OCI-LY7 (cell line): Measurements from ENCODE around the gene NDEL1.

Source experiments
- EZH2phosphoT487 ChIP-seq: fragments of 200-600 bp; sonication (generic); IDR thresholded peaks from 2 replicates; pipeline ENCODE4 v1.6.1; 2018; ENCODE audit warnings: low read depth, borderline replicate concordance, mild to moderate bottlenecking, mixed run types, antibody characterized with exemption, low read length, moderate library complexity, mixed read lengths
- TF ChIP-seq, protein P1 (sequence below): fragments of 200-600 bp; sonication (generic); conservative IDR thresholded peaks from 2 replicates; pipeline ENCODE4 v1.5.1; 2014; ENCODE audit warnings: mild to moderate bottlenecking, antibody characterized with exemption, low read length, moderate library complexity, mixed read lengths

DNA sequence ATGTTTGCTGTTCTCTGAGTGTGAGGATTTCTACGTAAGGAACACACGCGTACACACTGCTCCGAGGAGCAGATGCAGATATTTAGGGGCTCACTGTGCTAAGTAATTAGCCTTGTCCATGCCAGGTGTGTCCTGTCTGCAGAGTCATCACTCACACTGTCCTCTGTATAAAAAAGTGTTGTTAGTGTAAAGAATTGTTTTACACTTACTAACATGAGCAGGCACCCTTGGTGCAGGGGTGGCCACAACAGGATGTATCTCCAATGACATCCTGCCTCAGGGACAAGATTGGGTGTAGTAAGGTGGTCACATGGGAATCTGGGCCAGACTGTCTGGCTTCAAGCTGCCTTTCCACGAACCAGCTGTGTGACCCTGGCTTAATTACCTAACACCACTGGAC lies 63.9 kb downstream of the NDEL1 start:
- TF ChIP-seq, protein P1, sequence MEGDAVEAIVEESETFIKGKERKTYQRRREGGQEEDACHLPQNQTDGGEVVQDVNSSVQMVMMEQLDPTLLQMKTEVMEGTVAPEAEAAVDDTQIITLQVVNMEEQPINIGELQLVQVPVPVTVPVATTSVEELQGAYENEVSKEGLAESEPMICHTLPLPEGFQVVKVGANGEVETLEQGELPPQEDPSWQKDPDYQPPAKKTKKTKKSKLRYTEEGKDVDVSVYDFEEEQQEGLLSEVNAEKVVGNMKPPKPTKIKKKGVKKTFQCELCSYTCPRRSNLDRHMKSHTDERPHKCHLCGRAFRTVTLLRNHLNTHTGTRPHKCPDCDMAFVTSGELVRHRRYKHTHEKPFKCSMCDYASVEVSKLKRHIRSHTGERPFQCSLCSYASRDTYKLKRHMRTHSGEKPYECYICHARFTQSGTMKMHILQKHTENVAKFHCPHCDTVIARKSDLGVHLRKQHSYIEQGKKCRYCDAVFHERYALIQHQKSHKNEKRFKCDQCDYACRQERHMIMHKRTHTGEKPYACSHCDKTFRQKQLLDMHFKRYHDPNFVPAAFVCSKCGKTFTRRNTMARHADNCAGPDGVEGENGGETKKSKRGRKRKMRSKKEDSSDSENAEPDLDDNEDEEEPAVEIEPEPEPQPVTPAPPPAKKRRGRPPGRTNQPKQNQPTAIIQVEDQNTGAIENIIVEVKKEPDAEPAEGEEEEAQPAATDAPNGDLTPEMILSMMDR: no peak
- no peak for TF ChIP-seq EZH2phosphoT487
